HG02610 (cell line): ENCODE data around the gene PMFBP1.

ENCODE experiments used
- ATAC-seq: cut with Tn5 transposase; IDR thresholded peaks from one replicate; pipeline ENCODE4 v1.9.1; 2021; ENCODE audit warnings: mild to moderate bottlenecking, moderate library complexity; ENCODE audit not compliant: unreplicated experiment

The PMFBP1 gene

GRCh38 chr16:72131036-72131435, 40.9 kb downstream of the PMFBP1 start:
- ATAC-seq = no peak

DNA sequence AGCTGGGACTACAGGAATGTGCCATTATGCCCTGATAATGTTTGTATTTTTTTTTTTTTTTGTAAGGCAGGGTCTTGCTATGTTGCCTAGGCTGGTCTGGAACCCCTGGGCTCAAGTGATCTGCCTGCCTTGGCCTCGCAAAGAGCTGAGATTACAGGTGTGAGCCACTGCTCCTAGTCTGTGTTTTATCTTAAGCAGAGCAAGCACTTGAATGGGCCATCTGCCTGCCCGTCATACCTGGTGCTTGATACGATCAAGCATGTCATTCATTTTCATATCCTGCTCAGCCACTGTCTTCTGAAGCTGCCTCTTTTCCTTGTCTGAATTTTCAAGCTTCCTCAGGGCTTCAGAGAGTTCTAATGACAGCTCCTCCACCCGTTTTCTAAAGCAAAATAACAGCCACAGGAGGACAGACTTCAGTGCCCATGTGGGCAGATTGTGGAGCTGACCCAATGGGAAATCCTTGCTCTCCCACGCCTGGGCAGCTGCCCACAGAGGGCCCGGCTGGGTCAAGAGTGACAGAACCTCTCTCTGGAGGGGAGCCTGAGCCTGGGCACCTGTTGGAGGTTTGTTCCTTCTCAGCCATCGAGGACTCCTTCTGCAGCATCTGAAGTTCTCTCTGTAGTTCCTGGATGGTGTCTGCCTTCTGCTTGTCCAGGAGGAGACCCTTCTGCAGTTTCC, 41.8 kb downstream of the PMFBP1 start:
- no peak for ATAC-seq

DNA sequence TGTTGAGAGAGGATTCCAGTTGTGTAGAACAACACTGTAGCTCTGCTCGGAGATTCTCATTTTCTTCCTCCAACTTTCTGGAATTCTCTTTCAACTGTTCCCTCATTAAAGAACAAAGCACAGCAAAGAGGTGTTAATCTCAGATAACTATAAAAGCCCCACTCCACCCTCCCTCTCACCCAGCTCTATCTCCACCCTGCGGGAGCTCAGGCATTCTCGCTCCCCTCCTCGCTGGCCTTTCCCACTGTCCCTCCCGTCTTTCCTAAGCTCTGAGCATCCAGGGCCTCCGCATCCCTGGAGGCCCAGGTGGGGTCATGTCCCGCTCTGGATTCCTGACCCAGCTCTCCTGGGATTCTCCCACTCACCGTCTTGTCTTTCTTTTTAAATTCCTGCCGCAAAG, 43.3 kb downstream of the PMFBP1 start:
- ATAC-seq = no peak

DNA sequence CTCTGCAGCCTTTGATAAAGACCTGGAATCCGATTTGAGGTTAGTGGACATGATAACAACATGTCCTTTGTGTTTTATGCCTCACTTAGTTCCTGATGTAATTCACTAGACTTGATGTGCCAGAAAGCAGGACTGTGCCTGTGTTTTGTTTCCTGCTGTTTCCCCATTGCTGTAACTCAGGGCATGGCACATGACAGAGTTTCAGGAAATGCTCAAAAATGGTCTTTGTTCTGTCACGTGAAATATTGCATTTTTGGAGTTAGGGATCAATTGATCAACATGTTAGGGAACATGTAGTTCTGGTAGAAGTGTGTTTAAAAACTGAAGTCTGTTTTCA, 45.6 kb downstream of the PMFBP1 start:
- ATAC-seq = no peak

- no peak for ATAC-seq
Measured at GRCh38 chr16:72125635-72126428, 46.1 kb downstream of the PMFBP1 start.

DNA sequence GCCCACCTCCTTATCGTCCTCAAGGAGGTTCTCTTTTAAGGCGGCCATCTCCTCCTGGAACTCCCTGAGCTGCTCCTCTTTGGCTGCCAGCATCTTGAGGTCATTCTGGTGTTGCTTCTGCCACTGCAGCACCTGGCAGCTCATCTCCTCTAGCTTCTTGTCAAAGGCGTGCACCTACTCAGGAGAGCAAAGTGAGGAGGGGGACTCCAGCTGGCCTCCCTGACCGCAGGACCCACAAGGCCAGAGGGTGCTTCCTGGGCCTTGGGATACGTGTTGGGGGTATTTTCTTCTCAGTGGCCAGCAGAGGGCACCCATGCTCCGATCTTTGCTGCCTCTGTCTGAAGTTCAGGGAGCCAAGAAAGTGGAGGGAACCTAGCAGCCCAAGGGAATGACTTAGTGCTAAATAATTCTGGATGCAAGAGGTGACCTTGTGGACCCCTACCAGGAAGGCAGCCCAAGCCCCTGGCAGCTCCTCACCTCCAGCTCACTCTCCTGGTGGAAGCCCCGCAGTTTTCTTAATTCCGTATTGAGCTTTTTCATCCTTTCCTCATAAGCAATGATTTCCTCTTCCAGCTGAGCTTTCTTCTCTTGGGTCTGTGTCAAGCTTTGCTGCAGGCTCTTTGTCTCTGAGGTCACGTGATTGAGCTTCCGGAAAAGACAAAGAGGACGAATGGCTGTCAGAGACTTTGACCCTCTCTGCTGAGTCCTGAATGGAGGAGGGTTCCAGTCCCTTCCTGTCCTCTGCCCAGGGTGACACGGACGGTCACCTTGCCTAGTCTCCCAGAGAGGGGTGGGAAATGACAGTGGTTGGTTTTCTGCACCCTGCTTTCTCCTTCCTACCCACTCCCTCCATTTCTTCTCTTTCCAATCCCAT, 47.0 kb downstream of the PMFBP1 start:
- no peak for ATAC-seq

DNA sequence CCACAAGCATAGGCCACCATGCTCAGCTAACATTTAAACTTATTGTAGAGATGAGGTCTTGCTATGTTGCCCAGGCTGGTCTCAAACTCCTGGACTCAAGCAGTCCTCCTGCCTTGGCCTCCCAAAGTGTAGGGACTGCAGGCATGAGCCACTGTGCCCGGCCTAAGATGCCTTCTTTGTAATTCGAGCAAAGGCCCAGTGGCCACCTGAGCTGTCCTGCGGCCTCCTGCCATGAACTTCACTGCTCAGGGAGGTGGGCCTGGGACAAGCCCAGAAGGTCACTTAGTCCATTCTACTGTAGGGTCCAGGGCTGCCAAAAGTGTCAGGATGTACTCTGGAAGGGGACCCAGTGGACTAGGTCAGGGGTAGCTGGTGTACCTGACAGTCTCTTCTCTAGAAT, 47.8 kb downstream of the PMFBP1 start:
- ATAC-seq = no peak

GRCh38 chr16:72123426-72123825, 48.5 kb downstream of the PMFBP1 start:
- ATAC-seq = no peak

DNA sequence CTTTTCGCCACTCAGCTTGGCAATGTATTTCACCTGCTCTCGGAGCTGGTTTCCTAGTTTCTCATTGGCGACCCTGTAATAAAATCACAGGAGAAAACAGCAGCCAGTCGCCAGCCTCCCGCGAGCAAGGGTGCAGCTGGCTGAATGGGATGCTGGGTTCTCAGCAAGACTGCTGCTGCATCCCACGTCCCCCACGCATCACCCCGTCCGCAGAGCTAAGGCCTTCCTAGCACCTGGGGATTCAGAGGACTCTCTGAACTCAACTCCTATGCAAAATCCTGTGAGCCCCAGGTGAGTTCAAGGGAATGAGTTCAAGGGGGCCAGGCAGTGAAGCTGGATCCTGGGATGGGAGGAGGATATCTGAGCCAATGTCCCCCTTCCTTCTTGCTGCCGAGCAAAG, 49.0 kb downstream of the PMFBP1 start:
- ATAC-seq = no peak

DNA sequence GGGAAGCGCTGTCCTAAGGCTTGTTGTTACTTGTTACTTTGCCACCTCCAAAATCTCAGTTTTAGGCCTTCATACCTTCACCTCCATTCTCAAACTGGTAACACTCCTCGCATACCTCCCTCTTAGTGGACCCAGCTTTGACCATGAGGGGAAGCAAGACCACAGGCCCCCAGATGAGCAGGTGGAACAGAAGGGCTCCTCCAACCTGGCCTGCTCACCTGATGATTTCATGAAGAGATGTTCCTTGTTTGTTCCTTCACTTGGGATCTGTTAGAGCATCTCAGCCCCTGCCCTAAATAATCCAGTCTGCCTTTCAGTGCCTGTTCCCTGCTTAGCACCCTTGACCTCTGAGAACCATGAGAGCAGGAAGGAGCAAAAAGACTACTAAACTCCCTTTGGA, 49.6 kb downstream of the PMFBP1 start:
- no peak for ATAC-seq

- ATAC-seq = no peak
Measured at GRCh38 chr16:72120026-72120425, 51.9 kb downstream of the PMFBP1 start.

DNA sequence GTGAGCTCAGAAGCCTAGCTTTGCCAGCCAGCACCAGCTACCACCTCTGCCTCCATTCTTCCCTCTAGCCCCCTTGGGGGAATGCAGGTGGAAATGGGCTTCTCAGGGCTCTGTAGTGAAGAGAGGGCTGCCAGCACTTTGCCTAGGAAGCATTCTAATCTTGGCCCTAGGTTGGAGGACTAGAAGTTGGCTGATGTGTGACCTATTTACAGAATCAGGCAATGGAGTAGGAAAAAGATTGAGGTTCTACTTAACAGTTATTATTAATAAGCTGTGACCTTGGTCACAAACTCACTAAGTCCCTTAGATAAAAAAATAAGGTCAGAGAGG, 58.4 kb downstream of the PMFBP1 start:
- ATAC-seq = no peak

- no peak for ATAC-seq
Measured at GRCh38 chr16:72112906-72113615, 58.9 kb downstream of the PMFBP1 start.

GRCh38 chr16:72112452-72112792, 59.5 kb downstream of the PMFBP1 start:
- no peak for ATAC-seq

- no peak for ATAC-seq
Measured at GRCh38 chr16:72111657-72112451, 60.1 kb downstream of the PMFBP1 start.

DNA sequence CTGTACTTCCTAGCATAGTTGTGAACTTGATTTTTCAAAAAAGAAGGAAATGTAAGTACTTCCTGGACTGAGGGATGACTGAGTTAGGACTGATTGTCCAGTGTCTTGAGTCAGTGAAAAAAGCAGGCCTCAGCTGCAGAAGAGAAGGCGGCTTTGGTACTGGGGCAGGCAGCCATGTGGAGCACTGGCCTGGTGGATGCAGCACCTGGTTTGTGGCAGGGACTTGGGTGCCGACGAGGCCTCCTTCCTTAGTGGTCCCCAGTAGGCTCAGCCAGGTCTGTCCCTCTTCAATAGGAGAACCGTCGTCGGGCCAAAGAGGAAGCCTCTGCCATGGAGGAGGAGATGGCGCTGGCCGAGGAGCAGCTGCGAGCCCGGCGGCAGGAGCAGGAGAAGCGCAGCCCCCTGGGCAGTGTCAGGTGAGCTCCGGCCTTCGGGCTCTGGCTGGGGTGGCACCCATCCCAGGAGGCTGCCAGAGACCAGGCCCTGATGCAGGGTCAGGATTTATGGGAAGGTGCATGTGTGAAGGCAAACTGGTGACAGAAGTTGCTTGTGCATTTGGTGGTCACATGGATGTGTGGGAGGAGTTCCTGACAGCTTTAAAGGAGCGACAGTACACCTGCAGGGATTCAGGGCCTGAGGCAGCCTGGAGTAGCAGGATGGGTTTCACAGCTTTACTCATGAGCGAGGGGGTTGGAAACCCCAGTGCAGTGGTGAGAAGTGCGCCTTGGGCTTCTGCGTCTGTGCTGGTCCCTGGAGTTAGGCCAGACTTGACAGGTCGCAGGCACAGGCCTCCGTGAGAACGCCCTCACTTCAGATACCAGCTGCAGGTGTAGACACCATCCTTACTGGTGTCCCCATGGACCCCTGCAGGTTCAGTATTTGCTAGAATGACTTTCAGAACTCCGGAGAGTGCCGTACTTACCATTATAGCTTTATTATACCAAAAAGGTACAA, 61.0 kb downstream of the PMFBP1 start:
- ATAC-seq = no peak

GRCh38 chr16:72109966-72110530, 61.9 kb downstream of the PMFBP1 start:
- ATAC-seq = no peak

DNA sequence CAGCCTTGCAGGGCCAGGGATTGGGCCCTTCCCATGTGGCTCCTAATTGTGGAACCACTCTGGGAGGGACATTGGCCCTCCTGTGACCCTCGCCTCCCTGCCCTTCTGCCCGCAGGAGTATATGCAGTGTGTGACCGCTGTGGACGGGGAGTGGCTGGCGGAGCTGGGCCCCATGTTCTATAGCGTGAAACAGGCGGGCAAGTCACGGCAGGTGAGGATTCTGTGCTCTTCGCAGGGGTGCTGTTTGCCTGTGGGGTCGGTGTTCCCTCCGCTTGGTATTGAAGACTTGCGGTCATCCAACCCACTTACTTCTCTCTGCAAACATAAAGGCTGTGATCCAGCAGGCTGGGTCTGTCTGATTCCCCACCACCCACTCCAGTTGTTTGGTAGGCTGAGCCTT, 62.7 kb downstream of the PMFBP1 start:
- no peak for ATAC-seq
